NCI-H2227 treated with DMSO at 0.1 percent for 48 hours (cell line): ENCODE data around the gene ZNF629.

Experiments used
- DNase-seq: peaks from one replicate; lab custom pipeline; 2025; lab: John Stamatoyannopoulos, UW

Gene ZNF629

DNA sequence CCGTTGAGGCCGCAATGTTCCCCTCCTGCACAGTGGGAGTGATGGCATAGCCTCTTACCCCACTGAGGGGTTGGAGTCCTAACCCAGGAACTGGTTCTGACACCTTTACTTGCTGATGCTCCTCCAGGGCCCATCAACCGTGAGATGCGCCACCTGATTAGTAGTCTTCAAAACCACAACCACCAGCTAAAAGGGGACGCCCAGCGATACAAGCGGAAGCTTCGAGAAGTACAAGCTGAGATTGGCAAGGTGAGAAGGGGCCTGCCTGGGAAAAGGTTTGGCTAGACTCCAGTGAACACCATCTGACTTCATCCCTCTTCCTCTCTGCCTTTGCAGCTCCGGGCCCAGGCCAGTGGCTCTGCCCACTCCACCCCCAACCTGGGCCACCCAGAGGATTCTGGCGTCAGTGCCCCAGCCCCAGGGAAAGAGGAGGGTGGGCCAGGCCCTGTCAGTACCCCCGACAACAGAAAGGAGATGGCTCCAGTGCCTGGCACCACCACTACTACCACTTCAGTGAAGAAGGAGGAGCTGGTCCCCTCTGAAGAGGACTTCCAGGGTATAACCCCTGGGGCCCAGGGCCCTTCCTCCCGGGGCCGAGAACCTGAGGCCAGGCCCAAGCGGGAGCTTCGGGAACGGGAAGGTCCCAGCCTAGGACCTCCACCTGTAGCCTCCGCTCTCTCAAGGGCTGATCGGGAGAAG, 19.1 kb downstream of the ZNF629 start:
- no peak for DNase-seq

DNA sequence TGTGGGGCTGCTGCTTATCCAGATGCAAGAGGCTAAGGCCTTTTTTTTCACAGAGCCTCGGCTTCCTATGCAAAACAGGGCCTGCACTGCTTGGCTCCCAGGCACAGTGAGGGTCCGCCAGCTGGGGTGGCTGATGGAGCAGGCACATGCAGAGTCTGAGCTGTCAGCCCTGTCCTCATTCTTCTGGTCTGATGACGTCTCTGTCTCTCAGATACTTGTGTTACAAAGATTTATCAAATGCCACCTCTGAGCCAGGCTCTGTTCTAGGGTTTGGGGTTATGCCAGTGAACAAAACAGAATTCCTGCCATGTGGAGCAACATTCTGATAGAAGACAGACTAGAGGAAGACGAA, 20.1 kb downstream of the ZNF629 start:
- DNase-seq: no peak

DNA sequence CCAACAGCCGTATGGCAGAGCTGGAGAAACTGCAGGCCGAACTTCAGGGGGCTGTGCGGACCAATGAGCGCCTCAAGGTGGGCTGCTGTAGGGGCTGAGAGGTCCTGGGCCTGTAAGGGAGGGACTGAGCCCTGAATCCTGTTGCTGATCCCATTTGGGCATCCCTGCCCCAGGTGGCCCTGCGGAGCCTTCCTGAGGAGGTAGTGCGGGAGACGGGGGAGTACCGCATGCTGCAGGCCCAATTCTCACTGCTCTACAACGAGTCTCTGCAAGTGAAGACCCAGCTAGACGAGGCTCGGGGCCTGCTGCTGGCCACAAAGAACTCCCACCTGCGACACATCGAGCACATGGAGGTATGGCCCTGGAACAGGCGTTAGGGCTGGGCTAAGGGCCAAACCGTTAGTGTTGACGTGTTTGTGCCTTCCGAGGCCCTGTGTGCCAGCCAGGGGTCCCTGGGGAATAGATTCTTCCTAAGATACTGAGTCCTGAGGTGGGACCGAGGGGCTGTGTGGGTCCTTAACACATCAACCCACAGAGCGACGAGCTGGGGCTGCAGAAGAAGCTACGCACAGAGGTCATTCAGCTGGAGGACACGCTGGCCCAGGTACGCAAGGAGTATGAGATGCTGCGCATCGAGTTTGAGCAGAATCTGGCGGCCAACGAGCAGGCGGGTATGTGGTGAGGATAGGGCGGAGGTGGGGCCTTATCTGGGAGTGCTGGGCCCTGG, 20.6 kb downstream of the ZNF629 start:
- no peak for DNase-seq

DNA sequence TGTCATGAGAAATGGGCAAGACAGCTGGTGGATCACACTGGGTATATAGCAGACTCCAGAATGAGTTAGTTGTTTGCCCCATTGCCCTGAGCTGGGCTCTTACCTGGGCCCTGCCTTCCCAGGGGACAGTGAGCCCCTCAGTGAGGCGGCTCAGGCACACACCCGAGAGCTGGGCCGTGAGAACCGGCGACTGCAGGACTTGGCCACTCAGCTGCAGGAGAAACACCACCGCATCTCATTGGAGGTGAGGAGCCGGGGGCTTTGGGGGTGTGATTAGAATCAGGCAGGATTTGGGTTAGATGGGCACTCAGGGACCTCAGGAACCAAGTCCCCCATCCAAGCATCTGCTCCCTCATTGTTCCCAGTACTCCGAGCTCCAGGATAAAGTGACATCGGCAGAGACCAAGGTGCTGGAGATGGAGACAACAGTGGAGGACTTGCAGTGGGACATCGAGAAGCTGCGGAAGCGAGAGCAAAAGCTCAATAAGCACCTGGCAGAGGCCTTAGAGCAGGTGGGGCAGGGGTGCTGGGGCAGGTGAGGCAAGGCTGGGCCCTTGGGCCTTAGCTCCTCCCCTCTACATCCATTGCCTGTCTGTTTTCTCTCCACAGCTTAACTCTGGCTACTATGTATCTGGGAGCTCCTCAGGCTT, 22.1 kb downstream of the ZNF629 start:
- DNase-seq: no peak

DNA sequence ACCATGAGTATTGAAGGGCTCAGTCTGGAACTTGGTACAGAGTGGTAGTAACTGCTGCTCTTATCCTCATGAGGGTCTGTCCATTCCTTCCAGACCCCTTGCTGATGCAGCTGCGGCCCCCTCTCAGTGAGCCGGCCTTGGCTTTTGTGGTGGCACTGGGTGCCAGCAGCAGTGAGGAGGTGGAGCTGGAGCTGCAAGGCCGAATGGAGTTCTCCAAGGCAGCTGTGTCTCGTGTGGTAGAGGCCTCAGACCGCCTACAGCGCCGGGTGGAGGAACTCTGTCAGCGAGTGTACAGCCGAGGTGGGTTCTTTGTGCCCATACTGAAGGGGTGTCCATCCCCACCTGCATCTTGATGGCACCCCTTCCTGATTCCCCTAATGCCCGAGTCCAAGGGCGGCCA, 22.9 kb downstream of the ZNF629 start:
- no peak for DNase-seq

DNA sequence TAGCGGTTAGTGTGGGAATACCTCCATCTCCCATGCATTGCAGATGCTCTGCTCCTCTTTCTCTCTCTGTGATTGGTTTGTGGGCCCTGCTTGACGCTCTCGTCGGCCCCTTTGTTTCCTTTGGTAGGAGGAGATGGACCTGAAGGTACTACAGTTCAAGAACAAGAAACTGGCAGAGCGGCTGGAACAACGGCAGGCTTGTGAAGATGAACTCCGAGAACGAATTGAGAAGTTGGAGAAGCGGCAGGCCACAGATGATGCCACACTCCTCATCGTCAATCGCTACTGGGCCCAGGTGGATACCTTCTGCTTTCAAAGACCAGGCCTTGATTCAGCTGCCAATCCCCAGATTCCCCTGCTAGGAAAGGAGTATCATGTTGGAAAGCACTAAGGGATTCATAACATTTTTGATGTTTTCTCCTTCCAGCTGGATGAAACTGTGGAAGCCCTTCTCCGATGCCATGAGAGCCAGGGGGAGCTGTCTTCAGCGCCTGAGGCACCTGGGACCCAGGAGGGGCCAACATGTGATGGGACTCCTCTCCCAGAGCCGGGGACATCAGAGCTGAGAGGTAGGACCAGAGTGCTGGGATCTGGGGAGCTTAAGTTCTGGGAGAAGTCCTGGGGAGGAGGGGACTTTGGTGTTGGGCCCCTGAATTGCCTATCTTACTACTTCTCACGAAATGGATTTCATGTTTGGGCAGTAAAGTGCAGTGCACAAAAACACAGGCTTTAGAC, 23.8 kb downstream of the ZNF629 start:
- DNase-seq: no peak

DNA sequence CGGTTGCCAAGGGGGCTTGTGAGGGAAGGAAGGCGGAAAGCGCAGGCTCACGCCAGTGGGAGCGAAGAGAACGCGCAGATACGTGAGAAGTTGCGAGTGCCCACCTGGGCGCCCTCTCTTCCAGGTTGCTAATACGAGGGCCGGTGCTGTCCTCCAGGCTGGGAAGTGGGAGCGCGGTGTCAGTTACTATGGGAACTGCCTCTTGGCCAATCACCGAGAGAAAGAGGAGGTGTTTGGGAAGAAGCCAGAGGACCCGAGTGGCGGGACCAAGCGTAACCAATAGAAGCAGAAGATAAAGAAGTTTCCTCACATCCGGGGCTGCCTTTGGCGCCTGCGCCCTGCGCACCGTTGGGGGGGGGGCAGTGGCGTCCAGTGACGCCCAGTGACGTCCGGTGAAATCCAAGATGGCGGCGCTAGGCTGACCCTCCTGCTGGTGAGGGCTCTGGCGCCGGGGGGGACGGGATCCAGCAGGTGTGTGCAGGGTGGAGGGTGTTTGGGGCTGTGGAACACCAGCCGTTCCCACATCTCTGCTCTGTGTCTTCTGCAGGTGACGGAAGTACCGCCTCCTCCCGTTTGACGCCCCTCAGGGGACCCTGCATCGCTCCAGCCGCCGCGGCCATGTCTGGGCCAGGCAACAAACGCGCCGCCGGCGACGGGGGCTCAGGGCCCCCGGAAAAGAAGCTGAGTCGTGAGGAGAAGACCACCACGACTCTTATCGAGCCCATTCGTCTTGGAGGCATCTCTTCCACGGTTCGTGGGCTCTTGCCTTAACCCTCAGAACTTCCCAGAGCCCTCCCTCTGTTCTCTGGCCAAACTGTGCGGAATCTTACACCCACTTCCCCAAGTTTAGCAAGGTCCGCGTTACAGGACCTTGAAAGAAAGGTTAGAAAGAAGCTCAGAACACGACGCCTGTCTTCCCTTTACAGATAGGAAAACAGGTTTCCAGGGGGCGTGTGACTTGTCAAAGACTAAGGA, 24.8 kb downstream of the ZNF629 start, which contains the start of the genes CFAP119 and RNF40:
Gene CFAP119, minus strand, starts transcription at position 135 of the 975 bp plus-strand sequence. CDS start 314 bp downstream, outside the sequence.
Gene RNF40, plus strand, starts transcription at position 395 of the 975 bp plus-strand sequence. Its CDS starts 224 bp downstream, at position 619.
- peak; percentile 97 for DNase-seq

DNA sequence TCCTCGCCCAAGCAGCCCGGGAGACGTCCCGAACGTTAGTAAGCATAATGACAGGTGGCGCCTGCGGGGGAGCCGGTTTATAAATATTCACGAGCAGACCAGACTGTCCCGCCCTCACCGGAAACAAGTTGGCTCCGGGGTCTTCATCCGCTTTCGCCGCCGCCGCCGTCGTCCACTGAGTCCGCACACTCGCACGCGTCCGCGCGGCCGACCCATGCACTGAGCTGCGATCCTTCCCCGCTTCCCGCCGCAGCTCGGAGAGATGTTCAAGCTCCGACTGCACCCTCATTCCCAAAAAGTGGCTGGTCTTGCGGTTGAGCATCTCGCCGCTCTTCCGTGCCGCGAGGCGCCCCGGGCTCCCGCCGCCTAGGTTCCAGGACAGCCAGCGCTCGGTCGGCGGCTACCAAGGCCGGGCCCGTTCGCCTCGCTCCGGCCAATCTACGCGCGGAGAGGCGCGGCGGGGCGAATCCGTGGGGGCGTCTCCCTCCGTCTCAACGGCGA, 25.5 kb downstream of the ZNF629 start:
- peak; percentile 64 for DNase-seq

DNA sequence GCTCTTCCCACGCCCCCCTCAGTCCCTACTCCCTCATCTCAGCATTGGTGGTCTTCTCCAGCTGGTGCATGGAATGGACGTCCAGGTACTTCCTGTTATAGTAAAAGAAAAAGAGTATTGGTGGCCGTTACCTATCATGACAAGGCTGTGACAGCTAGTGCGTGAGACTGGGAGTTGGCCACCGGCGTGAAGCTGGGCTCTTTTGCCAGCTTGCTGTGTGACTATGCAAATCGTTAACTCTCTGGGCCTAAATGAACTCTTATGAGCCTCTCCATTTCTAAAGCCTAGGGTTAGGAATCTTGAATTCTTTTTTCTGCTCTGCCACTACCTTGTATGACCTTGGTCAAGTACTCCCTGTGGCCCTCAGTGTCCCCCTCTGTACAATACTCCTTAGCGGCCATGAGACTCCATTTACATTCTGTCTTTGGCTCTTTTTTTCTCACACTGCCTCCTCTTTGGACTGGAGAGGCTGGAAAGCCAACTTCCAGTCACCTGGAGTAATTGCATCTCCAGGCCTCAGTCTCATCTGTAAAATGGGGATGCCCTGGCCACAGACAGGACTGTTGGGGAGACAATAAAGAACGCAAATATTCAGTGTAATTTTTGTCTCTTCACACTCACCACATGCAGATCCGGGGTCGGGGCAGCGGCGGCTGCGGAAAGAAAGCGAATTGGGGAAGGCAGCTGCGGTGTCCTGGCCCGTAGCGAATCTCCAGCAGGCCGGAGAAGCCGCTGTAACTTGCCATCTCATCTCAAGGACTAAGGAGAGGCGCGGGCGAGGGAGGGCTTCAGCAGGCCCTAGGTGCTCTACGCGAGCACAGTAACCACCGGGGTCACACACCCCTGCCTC, 26.2 kb downstream of the ZNF629 start:
- no peak for DNase-seq

DNA sequence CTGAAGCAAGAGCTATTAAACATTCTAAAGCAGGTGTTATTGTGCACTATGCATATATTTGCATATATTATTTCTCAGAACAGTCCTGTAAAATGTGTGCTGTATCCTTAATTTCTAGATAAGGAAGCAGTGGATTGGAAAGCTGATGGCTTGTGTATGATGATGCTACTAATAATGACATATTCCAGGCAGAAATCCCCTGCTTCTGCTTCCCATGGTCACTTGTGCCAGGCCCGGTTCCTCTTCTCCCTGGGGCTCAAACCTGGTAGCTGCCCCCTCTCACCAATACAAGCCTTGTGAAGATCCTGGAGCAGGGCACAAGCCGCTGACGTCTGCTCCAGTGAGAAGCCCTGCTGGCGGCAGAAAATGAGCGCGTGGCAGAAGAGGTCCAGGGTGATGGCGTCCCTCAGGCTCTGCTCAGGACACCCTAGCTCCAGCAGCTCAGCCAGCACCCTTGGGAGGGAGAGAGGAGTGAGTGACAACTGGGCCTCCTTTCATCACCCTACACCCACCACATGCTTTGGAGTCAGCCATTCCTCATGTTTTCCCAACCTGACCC, 26.9 kb downstream of the ZNF629 start:
- no peak for DNase-seq

DNA sequence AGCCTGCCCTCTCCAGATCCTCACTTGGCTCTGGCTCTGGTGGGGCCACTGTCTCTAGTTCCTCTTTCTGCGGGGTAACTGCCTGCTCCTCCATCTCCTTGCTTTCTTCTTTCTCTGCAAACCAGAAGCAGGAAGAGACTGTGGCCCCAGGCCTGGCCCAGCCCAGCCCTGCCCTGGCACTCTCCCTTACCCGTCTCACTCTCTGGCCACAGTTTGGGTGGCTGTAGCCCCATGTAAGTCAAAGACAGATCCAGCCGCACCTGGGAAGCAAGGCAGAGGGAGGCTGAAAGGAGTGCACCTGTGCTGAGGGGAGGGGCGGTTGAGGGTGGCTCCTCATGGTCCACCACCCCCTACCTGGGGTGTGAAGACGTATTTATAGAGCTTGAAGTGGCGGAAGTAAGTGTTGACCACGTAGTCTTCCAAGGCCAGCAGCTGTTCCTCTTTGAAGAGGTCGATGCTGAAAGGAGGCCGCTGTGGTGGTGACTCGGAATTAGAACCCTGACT, 28.0 kb downstream of the ZNF629 start:
- DNase-seq: no peak

DNA sequence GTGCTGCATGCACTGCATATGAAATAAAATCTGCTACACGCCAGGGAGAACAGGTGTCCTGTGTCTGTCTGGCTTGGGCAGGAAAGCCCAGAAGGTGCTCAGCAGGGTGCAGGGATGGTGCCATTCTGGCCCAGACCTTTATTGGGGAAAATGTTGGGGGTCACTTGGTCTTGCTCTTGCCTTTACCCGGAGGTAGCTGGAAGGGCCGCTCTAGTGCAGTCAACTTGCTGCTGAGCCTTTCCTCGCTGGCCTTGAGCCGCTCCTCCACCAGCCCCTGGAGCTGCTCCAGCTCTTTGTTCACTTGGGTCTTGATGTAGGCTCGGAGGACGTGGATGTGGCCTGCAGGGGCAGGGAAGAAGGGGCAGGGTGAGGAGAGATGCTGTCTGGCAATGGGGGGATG, 29.7 kb downstream of the ZNF629 start:
- DNase-seq: no peak

DNA sequence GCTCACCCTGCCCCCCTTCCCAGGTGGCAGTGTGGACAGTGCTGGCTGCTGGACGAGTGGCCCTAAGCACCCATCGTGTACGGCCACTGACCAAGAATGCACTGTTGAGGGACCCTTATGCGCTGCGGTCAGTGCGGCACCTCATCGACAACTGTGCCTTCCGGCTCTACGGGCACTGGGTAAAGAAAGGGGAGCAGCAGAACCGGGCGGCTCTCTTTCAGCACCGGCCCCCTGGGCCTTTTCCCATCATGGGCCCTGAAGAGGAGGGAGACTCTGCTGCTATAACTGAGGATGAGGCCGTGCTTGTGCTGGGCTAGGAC, 30.3 kb downstream of the ZNF629 start:
- DNase-seq: no peak

DNA sequence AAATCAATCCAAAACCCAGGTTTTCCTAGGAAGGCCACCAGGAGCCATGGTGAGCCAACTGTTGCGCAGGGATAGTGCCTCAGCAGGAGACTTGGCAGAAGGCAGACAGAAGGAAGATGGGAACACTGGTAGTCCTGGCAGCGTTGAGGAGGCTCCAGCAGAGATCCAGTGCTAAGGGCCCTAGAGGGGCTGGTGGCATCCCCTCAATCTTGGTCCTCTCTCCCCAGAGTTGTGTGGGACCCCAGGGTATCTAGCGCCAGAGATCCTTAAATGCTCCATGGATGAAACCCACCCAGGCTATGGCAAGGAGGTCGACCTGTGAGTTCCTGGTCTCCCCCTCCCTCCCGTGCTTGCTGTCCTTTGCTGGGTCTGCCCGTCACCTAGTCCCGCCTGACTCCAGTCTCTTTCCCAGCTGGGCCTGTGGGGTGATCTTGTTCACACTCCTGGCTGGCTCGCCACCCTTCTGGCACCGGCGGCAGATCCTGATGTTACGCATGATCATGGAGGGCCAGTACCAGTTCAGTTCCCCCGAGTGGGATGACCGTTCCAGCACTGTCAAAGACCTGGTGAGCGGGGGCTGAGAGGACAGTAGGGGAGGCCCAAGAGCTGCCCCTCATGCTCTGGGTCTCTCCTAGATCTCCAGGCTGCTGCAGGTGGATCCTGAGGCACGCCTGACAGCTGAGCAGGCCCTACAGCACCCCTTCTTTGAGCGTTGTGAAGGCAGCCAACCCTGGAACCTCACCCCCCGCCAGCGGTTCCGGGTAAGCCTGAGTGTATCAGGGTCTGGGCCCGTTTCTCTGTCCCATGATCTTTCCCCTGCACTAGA, 30.8 kb downstream of the ZNF629 start:
- DNase-seq: no peak

DNA sequence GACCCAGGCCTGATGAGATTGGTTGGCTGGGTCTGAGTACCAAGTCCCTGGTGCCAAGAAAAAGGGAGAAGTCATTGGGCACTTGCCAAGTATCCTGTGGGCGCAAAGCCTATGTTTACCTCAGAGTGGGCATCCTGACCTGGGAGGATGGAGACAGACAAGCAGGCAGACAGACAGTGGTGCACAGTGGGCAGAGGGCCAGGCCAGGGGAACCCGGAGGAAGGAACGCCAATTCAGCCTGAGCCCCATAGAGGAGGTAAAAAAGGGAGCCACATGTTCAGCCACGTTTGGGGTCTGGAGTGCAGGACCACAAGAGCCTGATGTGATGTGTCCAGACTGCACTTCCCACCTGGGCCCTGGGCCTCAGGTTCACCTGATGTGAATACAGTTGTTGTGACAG, 33.4 kb downstream of the ZNF629 start:
- no peak for DNase-seq

DNA sequence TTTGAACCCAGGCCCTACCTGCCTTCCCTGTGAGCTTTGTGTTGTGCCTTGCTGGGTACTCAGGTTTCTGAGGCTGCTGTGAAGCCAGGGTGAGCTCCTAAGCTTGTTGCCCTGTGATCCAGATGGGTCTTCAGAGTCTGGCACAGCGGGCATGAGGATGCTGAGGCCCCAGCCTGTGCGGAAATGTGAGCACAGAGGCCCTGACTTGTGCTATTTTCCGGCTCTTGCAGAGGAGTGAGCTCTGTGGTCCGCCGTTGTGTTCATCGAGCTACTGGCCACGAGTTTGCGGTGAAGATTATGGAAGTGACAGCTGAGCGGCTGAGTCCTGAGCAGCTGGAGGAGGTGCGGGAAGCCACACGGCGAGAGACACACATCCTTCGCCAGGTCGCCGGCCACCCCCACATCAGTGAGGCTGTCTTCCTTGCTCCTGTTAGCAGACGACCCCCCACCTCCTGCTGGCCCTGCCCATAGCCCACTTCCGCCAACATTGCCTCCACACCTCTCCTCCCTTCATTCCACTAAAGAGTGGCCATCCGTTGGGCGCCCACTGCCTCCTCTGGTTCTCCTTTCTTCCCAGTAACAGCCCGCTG, 36.0 kb downstream of the ZNF629 start:
- no peak for DNase-seq

DNA sequence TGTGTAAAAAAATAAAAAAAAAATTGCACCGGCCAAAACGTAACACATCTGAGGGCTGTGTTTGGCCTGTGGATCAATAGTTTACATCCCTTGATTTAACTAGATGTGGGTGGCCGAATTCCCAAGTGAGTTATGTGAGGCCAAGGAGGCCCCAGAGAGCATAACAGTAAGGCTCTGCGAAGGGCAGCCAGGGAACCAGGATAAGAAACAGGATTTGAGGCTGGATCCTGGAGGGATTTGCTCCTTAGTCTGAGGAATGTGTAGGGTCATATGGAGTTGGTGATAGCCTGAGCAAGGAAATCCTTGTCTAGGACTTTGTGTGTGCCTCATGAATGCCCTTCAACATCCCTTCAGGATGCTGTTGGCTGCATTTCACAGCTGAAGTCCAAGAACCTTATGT, 36.8 kb downstream of the ZNF629 start:
- DNase-seq: no peak
